ENCODE measurements around the gene CACNA2D2. TPM values are rescaled to one million over a fixed set of nuclear protein-coding genes. Genes with fewer than 3 reads are reported as not detected.

The CACNA2D2 gene
- 1 to 10 TPM in 1 of 4 donors, under 1 TPM in 3; 0.31 to 1.7 (median 0.66) TPM for total RNA-seq

DNA sequence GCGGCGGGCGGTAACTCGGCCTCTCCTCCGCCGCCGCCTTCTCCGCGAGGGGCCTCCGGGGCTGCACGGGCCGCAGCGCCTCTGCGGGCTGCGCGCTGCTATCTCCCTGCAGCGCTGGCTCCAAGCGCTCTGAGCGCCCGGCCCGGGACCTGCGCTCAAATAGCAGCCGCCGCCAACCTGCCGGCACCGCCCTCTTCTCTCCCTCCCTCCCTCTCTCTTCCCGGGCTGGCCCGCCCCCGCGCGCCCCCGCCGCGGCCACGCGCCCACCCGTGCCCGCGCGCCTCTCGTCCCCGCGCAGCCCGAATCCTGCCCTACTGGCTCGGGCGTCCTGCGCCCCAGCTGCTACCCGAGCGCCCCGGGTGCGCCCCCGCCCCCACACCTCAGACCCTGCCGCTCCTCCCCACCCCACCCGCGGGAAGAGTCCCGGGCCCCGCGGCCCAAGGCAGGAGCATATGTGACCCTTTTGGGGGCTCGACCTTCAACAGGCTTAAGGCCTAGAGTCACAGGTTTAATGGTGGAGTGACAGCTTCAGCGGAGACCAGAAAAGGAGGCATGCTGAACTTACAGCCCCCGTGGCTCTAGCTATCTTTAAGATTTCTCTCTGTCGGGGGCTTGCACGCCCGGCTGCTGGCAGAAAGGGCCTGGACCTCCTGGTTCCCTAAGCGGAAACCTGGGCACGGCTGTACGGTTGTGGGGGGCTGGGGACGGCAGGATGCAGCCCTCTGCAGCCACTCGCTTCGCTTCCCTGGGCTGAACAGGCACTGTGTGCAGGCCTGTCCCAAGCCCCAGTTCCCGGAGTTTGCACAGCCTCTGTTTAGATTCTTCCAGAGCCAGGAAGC is at the start of gene CACNA2D2:
TSS of gene CACNA2D2 (minus strand) at position 131 of the 839 bp plus-strand sequence. CDS start 211 bp downstream, outside the sequence.
- Histone ChIP-seq H3K36me3 (no peaks in the 10 kb centered on the region), H3K4me3 (peak within 1 kb of the TSS; percentile 55 to 73), H3K4me1 (peaks cover 0 to 20% (median 11%) of the 10 kb centered on the region in 3 donors), H3K9me3 (no peaks in the 10 kb centered on the region), H3K27ac (peak within 1 kb of the TSS; percentile 1 to 82 (median 72)), H3K27me3 (peaks cover 32% of the 10 kb centered on the region)
- 32% methylated on average over 6 of the region's 71 CpGs; no CpG with 5 or more reads in 1 of the 2 donors for WGBS, 2 donors (ENCODE audit: low coverage in 1 of 2)
- ATAC-seq = peak; percentile 87
- TF ChIP-seq POLR2AphosphoS5 (IDR thresholded peaks at IDR 0.05) = no peak
- TF ChIP-seq POLR2A (IDR thresholded peaks at IDR 0.05) = peak; percentile 35 to 45

DNA sequence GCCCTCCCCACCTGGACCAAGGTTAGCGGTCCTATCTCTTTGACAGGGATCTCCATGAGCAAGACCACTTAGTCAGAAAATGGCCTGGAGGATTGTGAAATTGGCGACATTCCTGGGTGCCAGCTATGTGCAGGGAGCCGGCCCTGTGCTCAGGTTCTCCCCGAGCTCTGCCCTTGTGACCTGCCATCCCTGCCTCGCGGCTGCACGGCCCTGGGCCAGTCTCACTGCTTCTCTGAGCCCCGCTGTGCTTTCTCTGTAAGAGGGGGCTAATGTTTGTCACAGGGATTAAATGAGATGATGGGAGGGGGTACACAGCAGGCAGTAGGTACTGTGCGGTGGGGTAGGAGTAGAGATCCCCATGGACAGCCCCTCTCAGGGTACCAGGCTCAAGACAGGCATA is 49.2 kb upstream of the CACNA2D2 start:
- no peak overlapping the region for H3K4me3 ChIP-seq

DNA sequence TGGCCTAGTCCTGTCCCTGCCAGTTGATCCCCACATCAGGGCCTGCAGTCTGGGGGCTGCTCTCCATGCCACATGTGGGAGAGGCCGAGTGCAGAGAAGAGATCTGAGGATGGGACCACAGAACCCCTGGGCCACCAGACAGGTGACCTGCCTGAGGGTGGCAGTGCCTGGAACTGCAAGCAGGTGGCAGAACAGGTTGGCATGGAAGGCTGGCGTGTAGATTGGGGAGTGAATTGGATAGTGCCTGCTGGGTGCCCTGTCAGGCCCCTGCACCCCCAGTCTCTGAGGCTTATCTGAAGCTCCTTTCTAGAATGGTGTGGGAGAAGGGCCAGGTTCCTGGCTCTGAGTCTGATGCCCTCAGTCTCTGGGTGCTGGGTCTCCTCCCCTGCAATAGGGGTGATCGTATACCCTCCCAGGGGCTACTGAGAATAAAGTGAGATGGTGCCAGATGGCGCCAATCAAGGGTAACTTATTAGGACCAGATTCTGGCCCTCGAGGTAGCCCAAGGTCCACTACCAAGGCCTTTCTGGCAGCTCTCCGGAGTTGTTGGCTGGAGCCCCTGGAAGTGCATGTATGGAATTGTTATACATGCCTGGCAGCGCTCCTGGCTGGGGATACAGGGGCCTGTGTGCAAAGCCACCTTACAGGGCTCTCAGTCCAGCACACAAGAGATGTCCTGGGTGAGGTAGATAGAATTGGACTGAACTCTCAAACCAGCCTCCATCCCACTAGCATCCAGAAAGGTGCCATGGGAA is 48.4 kb upstream of the CACNA2D2 start:
- no peaks in the 10 kb centered on the region for H3K4me1 ChIP-seq
- H3K9me3 ChIP-seq = no peaks in the 10 kb centered on the region
- no peak for TF ChIP-seq POLR2AphosphoS5 (IDR thresholded peaks at IDR 0.05)
- TF ChIP-seq POLR2A (IDR thresholded peaks at IDR 0.05) = no peak
- no peak for TF ChIP-seq EP300 (IDR thresholded peaks at IDR 0.05)
- TF ChIP-seq, protein P1, sequence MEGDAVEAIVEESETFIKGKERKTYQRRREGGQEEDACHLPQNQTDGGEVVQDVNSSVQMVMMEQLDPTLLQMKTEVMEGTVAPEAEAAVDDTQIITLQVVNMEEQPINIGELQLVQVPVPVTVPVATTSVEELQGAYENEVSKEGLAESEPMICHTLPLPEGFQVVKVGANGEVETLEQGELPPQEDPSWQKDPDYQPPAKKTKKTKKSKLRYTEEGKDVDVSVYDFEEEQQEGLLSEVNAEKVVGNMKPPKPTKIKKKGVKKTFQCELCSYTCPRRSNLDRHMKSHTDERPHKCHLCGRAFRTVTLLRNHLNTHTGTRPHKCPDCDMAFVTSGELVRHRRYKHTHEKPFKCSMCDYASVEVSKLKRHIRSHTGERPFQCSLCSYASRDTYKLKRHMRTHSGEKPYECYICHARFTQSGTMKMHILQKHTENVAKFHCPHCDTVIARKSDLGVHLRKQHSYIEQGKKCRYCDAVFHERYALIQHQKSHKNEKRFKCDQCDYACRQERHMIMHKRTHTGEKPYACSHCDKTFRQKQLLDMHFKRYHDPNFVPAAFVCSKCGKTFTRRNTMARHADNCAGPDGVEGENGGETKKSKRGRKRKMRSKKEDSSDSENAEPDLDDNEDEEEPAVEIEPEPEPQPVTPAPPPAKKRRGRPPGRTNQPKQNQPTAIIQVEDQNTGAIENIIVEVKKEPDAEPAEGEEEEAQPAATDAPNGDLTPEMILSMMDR (IDR thresholded peaks at IDR 0.05) = no peak
- no peak overlapping the region for H3K27ac ChIP-seq
- no peak overlapping the region for H3K4me3 ChIP-seq
- H3K27me3 ChIP-seq = peaks cover 12% of the 10 kb centered on the region
- ATAC-seq = no peak
- H3K36me3 ChIP-seq = no peaks in the 10 kb centered on the region
- 53% methylated on average over 3 of the region's 7 CpGs; no CpG with 5 or more reads in 1 of the 2 donors for WGBS, 2 donors (ENCODE audit: low coverage in 1 of 2)

More for the DNA sequence above, 49.2 kb upstream of the CACNA2D2 start:
- Histone ChIP-seq H3K9me3 (no peaks in the 10 kb centered on the region), H3K4me1 (no peaks in the 10 kb centered on the region), H3K27me3 (peaks cover 12% of the 10 kb centered on the region), H3K27ac (no peak overlapping the region), H3K36me3 (no peaks in the 10 kb centered on the region)
- no peak for ATAC-seq
- TF ChIP-seq POLR2AphosphoS5 (IDR thresholded peaks at IDR 0.05) (no peak), EP300 (IDR thresholded peaks at IDR 0.05) (no peak), POLR2A (IDR thresholded peaks at IDR 0.05) (no peak)
- TF ChIP-seq, protein P1 (IDR thresholded peaks at IDR 0.05) = no peak
- WGBS, 2 donors (ENCODE audit: low coverage in 1 of 2) = no CpG with 5 or more reads among the region's 9 CpGs

DNA sequence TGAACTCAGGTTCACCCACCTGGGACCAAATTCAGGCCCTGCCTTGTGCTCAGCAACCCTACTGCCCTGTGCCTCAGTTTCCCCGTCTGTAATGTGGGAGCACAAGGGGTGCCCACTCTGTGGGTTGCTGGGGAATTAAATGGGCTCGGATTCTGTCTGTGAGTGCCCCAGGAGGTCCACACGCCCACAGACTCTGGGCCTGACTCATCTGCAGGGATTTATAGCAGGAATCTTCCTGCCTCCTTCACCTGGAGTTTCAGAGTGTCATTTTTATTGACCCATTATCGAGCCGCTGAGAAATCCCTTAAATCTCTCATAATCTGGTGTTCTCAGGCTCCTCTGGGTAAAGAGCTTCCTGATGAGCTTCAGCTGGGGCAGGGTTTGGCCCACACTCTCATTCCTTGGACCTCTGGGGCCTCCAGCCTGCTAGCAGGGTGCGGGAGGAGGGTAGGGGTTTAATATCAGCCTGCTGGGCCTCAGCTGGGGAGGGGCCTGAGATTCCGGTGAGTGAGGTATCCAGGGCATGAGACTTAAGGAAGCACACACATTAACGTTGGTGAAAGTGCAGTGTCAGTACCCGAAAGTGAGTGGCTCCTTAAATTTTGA is 47.7 kb upstream of the CACNA2D2 start:
- whole genome bisulfite sequencing, 2 donors (ENCODE audit: low coverage in 1 of 2) = 60 to 69% methylated on average over 3 to 8 of the region's 9 CpGs

More for the DNA sequence above, 47.7 kb upstream of the CACNA2D2 start:
- Histone ChIP-seq H3K4me1 (no peaks in the 10 kb centered on the region), H3K4me3 (no peak overlapping the region), H3K9me3 (no peaks in the 10 kb centered on the region), H3K27me3 (peaks cover 12% of the 10 kb centered on the region), H3K27ac (no peak overlapping the region), H3K36me3 (no peaks in the 10 kb centered on the region)
- TF ChIP-seq, protein P1 (IDR thresholded peaks at IDR 0.05) = no peak
- no peak for ATAC-seq
